Nephron progenitor cell (in vitro differentiated cells): ENCODE data around the gene ZPR1.

Source experiments
- DNase-seq: peaks from one replicate; pipeline ENCODE4 v3.0.0; 2021
- H3K27ac Mint-ChIP-seq: 2 replicates; pipeline ENCODE4 v1.8.0; 2021; ENCODE audit warnings: mild to moderate bottlenecking, moderate library complexity, mixed read lengths
- H3K27me3 Mint-ChIP-seq: 2 replicates; pipeline ENCODE4 v1.8.0; 2021; ENCODE audit warnings: mild to moderate bottlenecking, low read depth, mixed read lengths; ENCODE audit not compliant: poor library complexity
- H3K36me3 Mint-ChIP-seq: 2 replicates; pipeline ENCODE4 v1.8.0; 2021; ENCODE audit warnings: low read depth, mixed read lengths
- H3K4me1 Mint-ChIP-seq: 2 replicates; pipeline ENCODE4 v1.8.0; 2021; ENCODE audit warnings: mixed read lengths
- H3K4me3 Mint-ChIP-seq: 2 replicates; pipeline ENCODE4 v1.8.0; 2021; ENCODE audit warnings: mild to moderate bottlenecking, moderate library complexity, mixed read lengths
- H3K9me3 Mint-ChIP-seq: 2 replicates; pipeline ENCODE4 v1.8.0; 2021; ENCODE audit warnings: mild to moderate bottlenecking, moderate library complexity, mixed read lengths
- CTCF ChIP-seq: fragments of 200-600 bp; sonication (generic); IDR thresholded peaks from 2 replicates; pipeline ENCODE4 v1.5.0; 2021; ENCODE audit warnings: antibody characterized with exemption

The ZPR1 gene

GRCh38 chr11:116788534-116788933 lies 711 bp upstream of the ZPR1 start:
- H3K27ac Mint-ChIP-seq = no peak overlapping the region
- H3K4me3 Mint-ChIP-seq = peak overlapping the region; percentile 95
- peaks cover 25% of the 10 kb centered on the region for H3K27me3 Mint-ChIP-seq
- peaks cover 36% of the 10 kb centered on the region for H3K4me1 Mint-ChIP-seq
- TF ChIP-seq CTCF = no peak
- H3K9me3 Mint-ChIP-seq = no peaks in the 10 kb centered on the region
- no peak for DNase-seq
- peaks cover 27% of the 10 kb centered on the region for H3K36me3 Mint-ChIP-seq

GRCh38 chr11:116787436-116787785 lies 412 bp downstream of the ZPR1 start:
- Mint-ChIP-seq H3K27me3 (peaks cover 25% of the 10 kb centered on the region), H3K4me1 (peaks cover 27% of the 10 kb centered on the region), H3K4me3 (peak overlapping the region; percentile 95), H3K9me3 (no peaks in the 10 kb centered on the region), H3K27ac (no peak overlapping the region), H3K36me3 (peaks cover 38% of the 10 kb centered on the region)
- no peak for DNase-seq
- TF ChIP-seq CTCF = no peak

GRCh38 chr11:116786966-116787365 lies 857 bp downstream of the ZPR1 start:
- no peak for TF ChIP-seq CTCF
- Mint-ChIP-seq H3K36me3 (peaks cover 43% of the 10 kb centered on the region), H3K4me3 (peak overlapping the region; percentile 95), H3K9me3 (no peaks in the 10 kb centered on the region), H3K4me1 (peaks cover 25% of the 10 kb centered on the region), H3K27ac (no peak overlapping the region), H3K27me3 (peaks cover 25% of the 10 kb centered on the region)
- no peak for DNase-seq

- Mint-ChIP-seq H3K27ac (no peak overlapping the region), H3K27me3 (peaks cover 21% of the 10 kb centered on the region), H3K4me3 (peak overlapping the region; percentile 95), H3K9me3 (no peaks in the 10 kb centered on the region), H3K4me1 (peaks cover 25% of the 10 kb centered on the region), H3K36me3 (peaks cover 49% of the 10 kb centered on the region)
- TF ChIP-seq CTCF = no peak
- DNase-seq = no peak
Measured at GRCh38 chr11:116786326-116786725, 1.5 kb downstream of the ZPR1 start.

GRCh38 chr11:116782728-116783127 lies 5.1 kb downstream of the ZPR1 start:
- H3K4me3 Mint-ChIP-seq = no peak overlapping the region
- no peaks in the 10 kb centered on the region for H3K9me3 Mint-ChIP-seq
- H3K27ac Mint-ChIP-seq = no peak overlapping the region
- TF ChIP-seq CTCF = no peak
- H3K27me3 Mint-ChIP-seq = peaks cover 2% of the 10 kb centered on the region
- H3K36me3 Mint-ChIP-seq = peaks cover 78% of the 10 kb centered on the region
- peaks cover 13% of the 10 kb centered on the region for H3K4me1 Mint-ChIP-seq
- DNase-seq = no peak

GRCh38 chr11:116778556-116778955 lies 9.3 kb downstream of the ZPR1 start:
- no peak overlapping the region for H3K27ac Mint-ChIP-seq
- TF ChIP-seq CTCF = no peak
- H3K36me3 Mint-ChIP-seq = peaks cover 62% of the 10 kb centered on the region
- no peak overlapping the region for H3K4me3 Mint-ChIP-seq
- H3K9me3 Mint-ChIP-seq = no peaks in the 10 kb centered on the region
- H3K27me3 Mint-ChIP-seq = no peaks in the 10 kb centered on the region
- H3K4me1 Mint-ChIP-seq = peaks cover 12% of the 10 kb centered on the region
- no peak for DNase-seq
